Hepatocyte (in vitro differentiated cells): ENCODE measurements around the gene IL15. TPM values are rescaled to one million over a fixed set of nuclear protein-coding genes. Genes with fewer than 3 reads are reported as not detected.

Source experiments
- DNase-seq: peaks from one replicate; pipeline ENCODE4 v3.0.0-alpha.2; 2016; ENCODE audit warnings: low spot score
- H2AFZ ChIP-seq: fragments of 200-600 bp; sonication (generic); 2 replicates; pipeline ENCODE4 v1.6.0; 2016; ENCODE audit warnings: antibody characterized with exemption, mild to moderate bottlenecking
- H3K27ac ChIP-seq: fragments of 200-600 bp; sonication (generic); 2 replicates; pipeline ENCODE4 v1.5.1; 2016; ENCODE audit warnings: mild to moderate bottlenecking
- H3K27me3 ChIP-seq: fragments of 200-600 bp; sonication (generic); 2 replicates; pipeline ENCODE4 v1.6.1; 2016
- H3K36me3 ChIP-seq: fragments of 200-600 bp; sonication (generic); replicated peaks from 2 replicates; pipeline ENCODE4 v1.5.1; 2016; ENCODE audit warnings: low read depth; ENCODE audit not compliant: insufficient read depth
- H3K4me1 ChIP-seq: fragments of 200-600 bp; sonication (generic); 2 replicates; pipeline ENCODE4 v1.5.1; 2016; ENCODE audit warnings: mild to moderate bottlenecking, moderate library complexity; ENCODE audit not compliant: insufficient read depth
- H3K4me2 ChIP-seq: fragments of 200-600 bp; sonication (generic); 2 replicates; pipeline ENCODE4 v1.6.0; 2016
- H3K4me3 ChIP-seq: fragments of 200-600 bp; sonication (generic); 2 replicates; pipeline ENCODE4 v1.5.1; 2016; ENCODE audit warnings: mild to moderate bottlenecking
- H3K79me2 ChIP-seq: fragments of 200-600 bp; sonication (generic); 2 replicates; pipeline ENCODE4 v1.6.0; 2017; ENCODE audit warnings: mild to moderate bottlenecking
- H3K9me2 ChIP-seq: fragments of 200-600 bp; sonication (generic); replicated peaks from 2 replicates; pipeline ENCODE4 v1.6.0; 2017; ENCODE audit warnings: mild to moderate bottlenecking; ENCODE audit not compliant: insufficient read depth
- H3K9me3 ChIP-seq: fragments of 200-600 bp; sonication (generic); 2 replicates; pipeline ENCODE4 v1.5.1; 2016; ENCODE audit warnings: low read depth, mild to moderate bottlenecking
- H4K20me1 ChIP-seq: fragments of 200-600 bp; sonication (generic); 2 replicates; pipeline ENCODE4 v1.6.0; 2016; ENCODE audit warnings: mild to moderate bottlenecking; ENCODE audit not compliant: insufficient read depth, poor library complexity, severe bottlenecking
- EZH2 ChIP-seq: fragments of 200-600 bp; sonication (generic); IDR thresholded peaks from 2 replicates; pipeline ENCODE4 v1.6.1; 2016; ENCODE audit warnings: antibody characterized with exemption, mild to moderate bottlenecking, borderline replicate concordance
- EZH2phosphoT487 ChIP-seq: fragments of 200-600 bp; sonication (generic); IDR thresholded peaks from one replicate; pipeline ENCODE4 v1.6.1; 2018; ENCODE audit warnings: antibody characterized with exemption, mild to moderate bottlenecking, low read depth, moderate library complexity; ENCODE audit not compliant: unreplicated experiment, severe bottlenecking
- WGBS: methylation state at CpG from one replicate; pipeline ENCODE4 v1.1.6; 2016; ENCODE audit warnings: low lambda C conversion rate; ENCODE audit errors: missing lambda C conversion rate; 5-methylcytosine and 5-hydroxymethylcytosine counted together
- polyA plus RNA-seq: library from polyadenylated mRNA; unstranded; fragments of >200 nt; fragmentation: Nextera tagmentation; extraction: Ambion mirVana; gene quantifications from 2 replicates; pipeline ENCODE4 v1.2.1, GENCODE V29; 2016
- total RNA-seq: library from RNA; depleted of rRNA; stranded (reverse); fragments of >200 nt; gene quantifications from 2 replicates; pipeline ENCODE4 v1.2.3, GENCODE V29; 2014
- TF ChIP-seq, protein P1 (sequence below): fragments of 200-600 bp; sonication (generic); IDR thresholded peaks from 2 replicates; pipeline ENCODE4 v1.5.1; 2016; ENCODE audit warnings: antibody characterized with exemption, mild to moderate bottlenecking; ENCODE audit not compliant: poor library complexity

Gene IL15
- total and polyA plus RNA-seq, 2 experiments from 2014 or later: 0.83 to 5.0 TPM

DNA sequence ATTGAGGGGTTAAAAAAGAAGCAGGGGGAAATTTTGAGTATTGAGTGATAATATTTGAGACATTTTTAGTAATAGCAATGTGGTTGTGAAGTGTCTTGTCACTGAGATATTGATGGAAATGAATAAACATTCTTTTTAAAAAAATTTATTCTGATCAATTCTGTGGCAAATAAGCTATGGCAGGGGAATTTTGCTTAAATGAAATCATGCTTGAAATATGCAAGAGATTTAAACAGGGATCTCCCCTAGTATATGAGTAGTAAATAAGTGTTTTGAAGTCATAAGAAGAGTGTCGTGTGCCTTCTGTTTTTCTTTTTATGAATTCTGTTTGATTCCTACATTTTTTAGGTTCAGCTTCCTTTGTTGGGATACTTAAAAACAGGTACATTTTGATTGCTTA lies 23.2 kb downstream of the IL15 start:
- Histone ChIP-seq H3K4me2 (no peak overlapping the region), H3K9me3 (no peaks in the 10 kb centered on the region), H3K79me2 (no peaks in the 10 kb centered on the region), H3K4me1 (no peaks in the 10 kb centered on the region), H3K4me3 (no peak overlapping the region), H3K36me3 (no peaks in the 10 kb centered on the region), H3K27me3 (no peaks in the 10 kb centered on the region), H2AFZ (no peak overlapping the region), H4K20me1 (no peaks in the 10 kb centered on the region), H3K9me2 (no peaks in the 10 kb centered on the region), H3K27ac (no peak overlapping the region)
- DNase-seq: no peak
- 77% methylated on average over 1 of the region's 1 CpG for WGBS
- TF ChIP-seq, protein P1, sequence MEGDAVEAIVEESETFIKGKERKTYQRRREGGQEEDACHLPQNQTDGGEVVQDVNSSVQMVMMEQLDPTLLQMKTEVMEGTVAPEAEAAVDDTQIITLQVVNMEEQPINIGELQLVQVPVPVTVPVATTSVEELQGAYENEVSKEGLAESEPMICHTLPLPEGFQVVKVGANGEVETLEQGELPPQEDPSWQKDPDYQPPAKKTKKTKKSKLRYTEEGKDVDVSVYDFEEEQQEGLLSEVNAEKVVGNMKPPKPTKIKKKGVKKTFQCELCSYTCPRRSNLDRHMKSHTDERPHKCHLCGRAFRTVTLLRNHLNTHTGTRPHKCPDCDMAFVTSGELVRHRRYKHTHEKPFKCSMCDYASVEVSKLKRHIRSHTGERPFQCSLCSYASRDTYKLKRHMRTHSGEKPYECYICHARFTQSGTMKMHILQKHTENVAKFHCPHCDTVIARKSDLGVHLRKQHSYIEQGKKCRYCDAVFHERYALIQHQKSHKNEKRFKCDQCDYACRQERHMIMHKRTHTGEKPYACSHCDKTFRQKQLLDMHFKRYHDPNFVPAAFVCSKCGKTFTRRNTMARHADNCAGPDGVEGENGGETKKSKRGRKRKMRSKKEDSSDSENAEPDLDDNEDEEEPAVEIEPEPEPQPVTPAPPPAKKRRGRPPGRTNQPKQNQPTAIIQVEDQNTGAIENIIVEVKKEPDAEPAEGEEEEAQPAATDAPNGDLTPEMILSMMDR: no peak
- no peak for TF ChIP-seq EZH2
- no peak for TF ChIP-seq EZH2phosphoT487

DNA sequence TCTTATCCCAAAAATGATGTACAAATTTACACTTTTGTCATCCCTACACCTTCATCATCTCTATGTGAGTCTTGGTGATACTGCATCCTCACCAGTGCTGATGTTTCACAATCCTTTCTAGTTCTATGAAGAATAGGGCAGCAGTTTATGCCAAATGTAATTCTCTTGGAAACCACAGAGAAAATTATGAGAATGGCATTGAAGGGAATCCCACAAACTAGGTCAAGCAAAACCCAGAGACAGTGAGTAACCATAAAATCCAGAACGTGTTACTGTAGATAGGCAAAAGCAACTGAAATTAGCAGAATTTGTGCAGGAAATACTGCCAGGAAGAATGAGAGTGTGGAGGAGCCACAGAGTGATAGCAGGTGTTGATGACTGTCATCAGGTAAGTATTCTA lies 24.5 kb downstream of the IL15 start:
- no peaks in the 10 kb centered on the region for H3K36me3 ChIP-seq
- no peak for DNase-seq
- H3K4me3 ChIP-seq: no peak overlapping the region
- no peak overlapping the region for H2AFZ ChIP-seq
- no peak overlapping the region for H3K27ac ChIP-seq
- 87% methylated on average over 1 of the region's 1 CpG for WGBS
- H4K20me1 ChIP-seq: no peaks in the 10 kb centered on the region
- H3K9me2 ChIP-seq: no peaks in the 10 kb centered on the region
- H3K9me3 ChIP-seq: no peaks in the 10 kb centered on the region
- H3K79me2 ChIP-seq: no peaks in the 10 kb centered on the region
- H3K27me3 ChIP-seq: no peaks in the 10 kb centered on the region
- H3K4me1 ChIP-seq: no peaks in the 10 kb centered on the region
- no peak overlapping the region for H3K4me2 ChIP-seq
- TF ChIP-seq, protein P1: no peak
- TF ChIP-seq EZH2phosphoT487 (no peak), EZH2 (no peak)

DNA sequence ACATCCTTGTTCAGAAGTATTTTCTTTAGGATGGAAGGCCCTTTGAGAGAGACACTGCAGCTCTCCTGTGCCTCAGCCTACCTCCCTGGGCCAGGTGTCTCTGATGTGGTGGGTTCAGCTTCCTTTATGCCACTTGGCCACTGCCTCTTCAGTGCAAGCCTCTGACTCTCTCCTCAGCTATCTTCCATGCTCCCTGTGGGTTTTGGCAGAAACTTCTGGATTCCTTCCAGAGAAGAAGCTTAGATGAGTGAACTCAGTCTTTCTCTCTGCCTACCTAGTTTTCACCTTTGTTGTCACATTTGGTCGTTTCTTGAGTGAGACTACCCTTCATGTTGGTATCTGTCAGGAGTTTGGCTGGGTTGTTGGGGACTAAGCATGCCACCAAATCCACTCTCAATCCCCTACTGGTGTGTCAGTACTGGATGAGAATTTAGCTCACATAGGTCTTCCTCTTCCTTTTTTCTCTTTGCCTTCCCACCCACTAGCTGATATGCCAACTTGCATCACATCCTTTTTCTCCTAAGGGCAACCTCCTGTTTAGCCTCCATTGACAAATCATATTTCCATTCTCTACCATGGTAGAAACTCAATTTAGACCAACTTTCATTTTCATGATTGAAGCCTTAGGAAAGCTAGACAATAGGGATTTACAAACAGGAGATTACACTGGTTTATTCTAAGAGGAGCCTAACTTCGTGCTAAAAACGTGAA lies 32.0 kb downstream of the IL15 start:
- H3K79me2 ChIP-seq: no peaks in the 10 kb centered on the region
- TF ChIP-seq EZH2 (no peak), EZH2phosphoT487 (no peak)
- TF ChIP-seq, protein P1: no peak
- DNase-seq: no peak
- no peak overlapping the region for H3K4me3 ChIP-seq
- H3K27me3 ChIP-seq: no peaks in the 10 kb centered on the region
- H3K9me3 ChIP-seq: no peaks in the 10 kb centered on the region
- no peaks in the 10 kb centered on the region for H3K9me2 ChIP-seq
- H3K27ac ChIP-seq: no peak overlapping the region
- H3K36me3 ChIP-seq: no peaks in the 10 kb centered on the region
- 88% methylated on average over 3 of the region's 3 CpGs for WGBS
- H3K4me1 ChIP-seq: no peaks in the 10 kb centered on the region
- no peak overlapping the region for H2AFZ ChIP-seq
- H3K4me2 ChIP-seq: no peak overlapping the region
- H4K20me1 ChIP-seq: no peaks in the 10 kb centered on the region

DNA sequence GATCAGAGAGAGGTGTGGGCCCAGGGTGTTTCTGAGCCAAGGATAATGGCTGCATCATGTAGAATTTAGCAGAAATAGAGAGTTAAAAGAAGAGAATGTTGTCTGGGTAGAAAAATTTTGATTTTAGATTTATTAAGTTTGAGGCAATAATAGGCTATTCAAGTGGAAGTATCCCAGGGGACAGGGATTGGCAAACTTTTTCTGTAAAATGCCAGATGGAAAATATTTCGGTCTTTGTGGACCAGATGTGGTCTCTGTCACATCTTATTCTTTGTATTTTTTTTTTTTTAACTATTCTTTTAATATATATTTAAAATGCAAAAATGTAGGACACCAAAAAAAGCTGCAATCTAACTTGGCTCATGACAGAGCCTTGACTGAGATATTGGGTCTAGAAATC lies 33.1 kb downstream of the IL15 start:
- 96% methylated on average over 1 of the region's 1 CpG for WGBS
- no peak for DNase-seq

More for the DNA sequence above, 33.1 kb downstream of the IL15 start:
- Histone ChIP-seq H3K27me3 (no peaks in the 10 kb centered on the region), H3K9me3 (no peaks in the 10 kb centered on the region), H3K79me2 (no peaks in the 10 kb centered on the region), H3K36me3 (no peaks in the 10 kb centered on the region), H3K9me2 (no peaks in the 10 kb centered on the region), H3K27ac (no peak overlapping the region), H3K4me1 (no peaks in the 10 kb centered on the region), H3K4me3 (no peak overlapping the region), H3K4me2 (no peak overlapping the region), H2AFZ (no peak overlapping the region), H4K20me1 (no peaks in the 10 kb centered on the region)
- TF ChIP-seq EZH2: no peak
- TF ChIP-seq EZH2phosphoT487: no peak
- TF ChIP-seq, protein P1: no peak
